Measurements from ENCODE around the gene BRD9.
"Not testable (repeated sequence)": the region's sequence is repeated elsewhere in the genome, so short reads cannot be mapped to it uniquely, and the experiment has no call there.

The BRD9 gene

DNA sequence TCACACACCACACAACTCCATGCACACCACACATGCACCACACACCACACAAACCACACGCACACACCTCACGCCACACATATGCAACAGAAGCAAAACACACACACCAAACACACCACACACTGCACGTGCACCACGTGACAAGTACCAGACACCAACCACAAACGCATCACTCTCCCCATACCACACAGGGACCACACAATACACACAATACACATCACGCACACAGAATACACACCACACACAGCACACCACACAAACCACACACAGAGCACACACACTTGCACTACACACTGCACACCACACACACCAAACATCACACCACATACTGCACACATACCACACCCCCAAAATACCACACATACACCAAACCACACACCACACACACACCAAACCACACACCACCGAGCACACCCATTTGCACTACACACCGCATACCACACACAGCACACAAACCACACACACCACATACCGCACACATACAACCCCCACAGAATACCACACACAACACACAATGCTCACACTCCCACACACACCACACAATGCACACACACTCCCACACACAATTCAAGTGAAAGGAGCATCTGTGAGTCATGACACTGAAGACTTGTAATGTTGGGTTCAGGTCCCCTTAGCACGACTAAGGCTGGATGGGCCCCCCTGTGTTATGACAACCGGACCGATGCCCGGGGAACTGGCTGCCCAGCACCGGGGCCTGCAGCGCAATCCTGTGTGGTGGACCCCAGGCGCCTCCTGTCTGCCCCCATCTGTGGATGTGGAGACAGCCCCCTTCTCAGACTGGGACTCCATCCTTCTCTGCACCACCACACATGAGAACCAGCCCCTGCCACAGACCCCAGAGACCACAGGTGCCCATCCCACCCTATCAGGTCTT lies 35.8 kb downstream of the BRD9 start:
- DNase-seq (ENCODE audit: low read depth): no peak

- DNase-seq (ENCODE audit: low read depth): no peak
Observed at GRCh38 chr5:855771-856530, 36.6 kb downstream of the BRD9 start.

GRCh38 chr5:854966-855743 lies 37.4 kb downstream of the BRD9 start:
- DNase-seq (ENCODE audit: low read depth): no peak

GRCh38 chr5:854217-854616 lies 38.4 kb downstream of the BRD9 start:
- DNase-seq (ENCODE audit: low read depth): no peak

GRCh38 chr5:853416-854090 lies 39.0 kb downstream of the BRD9 start:
- DNase-seq (ENCODE audit: low read depth): not testable (repeated sequence)

DNA sequence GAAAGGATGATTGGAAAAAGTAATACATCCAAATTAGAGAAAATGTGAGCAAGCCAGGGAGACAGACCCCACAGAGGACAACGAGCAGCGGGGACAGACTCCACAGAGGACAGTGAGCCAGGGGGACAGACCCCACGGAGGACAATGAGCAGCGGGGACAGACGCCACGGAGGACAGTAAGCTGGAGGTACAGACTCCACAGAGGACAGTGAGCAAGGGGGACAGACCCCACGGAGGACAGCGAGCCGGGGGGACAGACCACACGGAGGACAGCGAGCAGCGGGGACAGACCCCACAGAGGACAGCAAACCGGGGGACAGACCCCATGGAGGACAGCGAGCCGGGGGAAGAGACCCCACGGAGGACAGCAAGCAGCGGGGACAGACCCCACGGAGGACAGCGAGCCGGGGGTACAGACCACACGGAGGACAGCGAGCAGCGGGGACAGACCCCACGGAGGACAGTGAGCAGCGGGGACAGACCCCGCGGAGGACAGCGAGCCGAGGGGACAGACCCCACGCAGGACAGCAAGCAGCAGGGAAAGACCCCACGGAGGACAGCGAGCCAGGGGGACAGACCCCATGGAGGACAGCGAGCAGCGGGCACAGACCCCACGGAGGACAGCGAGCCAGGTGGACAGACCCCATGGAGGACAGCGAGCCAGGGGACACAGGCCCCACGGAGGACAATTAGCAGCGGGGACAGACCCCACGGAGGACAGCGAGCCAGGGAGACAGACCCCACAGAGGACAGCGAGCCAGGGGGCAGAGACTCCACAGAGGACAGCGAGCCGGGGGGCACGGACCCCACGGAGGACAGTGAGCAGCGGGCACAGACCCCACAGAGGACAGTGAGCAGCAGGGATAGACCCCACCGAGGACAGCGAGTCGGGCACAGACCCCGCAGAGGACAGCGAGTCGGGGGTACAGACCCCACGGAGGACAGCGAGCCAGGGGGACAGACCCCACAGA lies 39.9 kb downstream of the BRD9 start:
- DNase-seq (ENCODE audit: low read depth): no peak

DNA sequence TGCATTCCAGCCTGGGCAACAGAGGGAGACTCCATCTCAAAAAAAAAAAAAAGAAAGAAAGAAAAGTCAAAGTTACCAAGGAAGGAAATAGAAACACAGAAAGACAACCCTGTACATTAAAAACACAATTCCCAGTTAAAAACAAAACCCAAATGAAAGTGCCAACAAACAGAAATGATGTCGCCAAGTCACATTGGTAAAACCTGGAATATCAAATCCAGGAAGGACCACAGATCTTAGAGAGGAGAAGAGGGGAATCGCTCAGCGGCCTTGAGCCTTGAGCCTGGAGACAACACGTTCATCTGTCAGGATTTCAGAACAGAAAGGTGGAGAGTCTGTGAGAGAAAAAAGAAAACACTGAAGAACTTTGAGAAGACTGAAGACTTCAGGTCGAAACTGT lies 40.6 kb downstream of the BRD9 start:
- no peak for DNase-seq (ENCODE audit: low read depth)

GRCh38 chr5:851553-851952 lies 41.0 kb downstream of the BRD9 start:
- DNase-seq (ENCODE audit: low read depth): no peak

- DNase-seq (ENCODE audit: low read depth): no peak
Observed at GRCh38 chr5:851076-851475, 41.5 kb downstream of the BRD9 start.

DNA sequence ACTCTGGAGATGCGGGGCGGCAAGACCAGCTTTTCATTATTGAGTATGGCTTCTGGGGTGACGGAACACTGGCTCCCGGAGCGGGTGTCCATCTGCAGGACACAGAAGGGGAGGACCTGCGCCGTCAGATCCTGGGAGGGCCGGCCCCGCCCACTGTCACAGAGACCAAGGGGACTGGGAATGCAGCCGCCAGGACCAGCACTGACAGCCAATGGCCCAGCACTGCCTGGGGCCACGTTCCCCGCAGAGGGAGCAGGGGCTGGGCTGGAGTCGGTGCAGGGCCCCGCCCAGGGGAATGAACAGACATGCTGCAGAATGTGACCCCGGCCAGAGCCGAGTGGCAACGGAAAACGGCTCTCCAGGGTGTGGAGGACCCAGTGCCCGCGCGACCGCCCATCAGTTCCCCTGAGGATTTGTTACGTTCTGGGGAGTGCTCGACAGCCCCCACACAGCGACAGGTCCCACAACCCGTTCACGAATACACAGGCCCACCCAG lies 42.0 kb downstream of the BRD9 start, which contains the start of gene ZDHHC11:
Gene ZDHHC11 (minus strand): TSS at position 476 of the 496 bp plus-strand sequence. CDS start 384 bp downstream, at position 92.
- DNase-seq (ENCODE audit: low read depth): no peak

DNA sequence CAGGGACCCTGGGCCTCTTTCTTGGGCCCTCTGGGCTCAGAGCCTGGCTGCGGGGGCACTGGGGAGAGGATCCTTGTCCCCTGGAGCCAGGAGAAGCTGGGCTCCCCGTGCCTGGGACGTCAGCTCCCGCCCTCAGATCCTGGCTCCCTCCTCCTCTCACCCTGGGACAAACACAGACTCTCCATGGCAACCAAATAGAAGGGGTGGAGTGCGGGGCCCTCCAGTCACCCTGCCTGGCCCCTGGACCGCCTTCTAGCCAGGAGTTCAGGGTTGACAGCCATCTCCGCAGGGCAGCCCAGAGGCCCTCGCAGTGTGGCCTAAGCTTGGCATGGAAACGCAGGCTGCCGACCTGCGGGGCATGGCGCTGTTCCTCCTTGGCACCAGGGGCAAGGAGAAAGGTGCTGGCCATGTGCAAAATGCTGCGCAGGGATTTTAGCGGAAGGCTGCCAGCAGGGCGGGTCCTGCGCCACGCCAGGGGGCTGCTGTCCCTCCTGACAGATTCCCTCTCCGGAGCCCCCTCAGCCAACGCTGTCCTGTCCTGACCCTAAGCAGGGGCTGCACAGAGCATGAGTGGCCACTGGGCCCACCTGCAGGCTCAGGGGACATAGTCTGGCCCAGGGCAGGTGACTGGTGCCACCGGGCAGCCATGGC lies 42.8 kb downstream of the BRD9 start:
- no peak for DNase-seq (ENCODE audit: low read depth)

DNA sequence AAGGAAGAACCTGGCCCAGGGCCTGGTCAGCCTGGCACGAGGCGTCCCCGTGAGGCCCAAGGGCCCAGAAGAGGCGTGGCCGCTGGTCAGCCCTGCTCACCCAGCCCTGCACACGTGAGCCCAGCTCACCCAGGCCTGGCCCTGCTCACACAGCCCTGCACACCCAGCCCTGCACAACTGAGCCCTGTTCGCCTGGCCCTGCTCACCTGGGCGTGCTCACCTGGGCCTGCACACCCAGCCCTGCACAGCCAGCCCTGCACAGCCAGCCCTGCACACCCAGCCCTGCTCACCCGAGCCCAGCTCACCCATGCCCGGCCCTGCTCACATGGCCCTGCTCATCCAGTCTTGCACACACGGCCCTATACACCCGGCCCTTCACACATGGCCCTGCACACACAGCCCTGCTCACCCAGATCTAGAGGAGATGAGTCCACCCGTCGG lies 43.9 kb downstream of the BRD9 start:
- DNase-seq (ENCODE audit: low read depth): no peak

DNA sequence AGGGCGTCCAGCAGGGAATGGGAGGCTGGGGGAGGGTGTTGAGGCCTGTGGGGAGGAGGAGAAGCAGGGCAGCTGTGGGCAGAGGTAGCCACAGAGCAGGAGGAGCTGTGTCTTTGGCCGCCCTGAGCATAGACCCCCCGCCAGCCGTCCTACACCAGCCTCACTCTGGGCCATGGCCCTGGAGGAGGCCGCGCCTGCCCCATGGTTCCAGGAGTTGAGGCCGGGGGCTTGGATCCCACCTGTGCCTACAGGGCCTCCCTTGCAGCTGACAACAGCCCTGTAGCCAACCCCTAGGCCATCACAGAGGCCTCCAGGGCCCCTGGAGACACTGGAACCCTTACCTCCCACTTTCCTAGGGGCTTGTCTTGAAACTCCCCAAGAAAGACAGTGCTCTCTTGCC lies 44.9 kb downstream of the BRD9 start:
- not testable (repeated sequence) for DNase-seq (ENCODE audit: low read depth)

- not testable (repeated sequence) for DNase-seq (ENCODE audit: low read depth)
Observed at GRCh38 chr5:847212-847611, 45.4 kb downstream of the BRD9 start.

DNA sequence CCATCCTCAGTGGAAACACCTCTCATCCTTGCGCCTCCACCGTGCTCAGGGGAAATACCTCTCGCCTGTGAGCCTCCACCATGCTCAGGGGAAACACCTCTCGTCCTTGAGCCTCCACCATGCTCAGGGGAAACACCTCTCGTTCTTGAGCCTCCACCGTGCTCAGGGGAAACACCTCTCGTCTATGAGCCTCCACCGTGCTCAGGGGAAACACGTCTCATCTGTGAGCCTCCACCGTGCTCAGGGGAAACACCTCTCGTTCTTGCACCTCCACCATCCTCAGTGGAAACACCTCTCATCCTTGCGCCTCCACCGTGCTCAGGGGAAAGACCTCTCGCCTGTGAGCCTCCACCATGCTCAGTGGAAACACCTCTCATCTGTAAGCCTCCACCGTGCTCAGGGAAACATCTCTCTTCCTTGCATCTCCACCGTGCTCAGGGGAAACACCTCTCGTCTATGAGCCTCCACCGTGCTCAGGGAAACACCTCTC lies 46.0 kb downstream of the BRD9 start:
- DNase-seq (ENCODE audit: low read depth): not testable (repeated sequence)

- DNase-seq (ENCODE audit: low read depth): not testable (repeated sequence)
Observed at GRCh38 chr5:845676-846601, 46.7 kb downstream of the BRD9 start.

DNA sequence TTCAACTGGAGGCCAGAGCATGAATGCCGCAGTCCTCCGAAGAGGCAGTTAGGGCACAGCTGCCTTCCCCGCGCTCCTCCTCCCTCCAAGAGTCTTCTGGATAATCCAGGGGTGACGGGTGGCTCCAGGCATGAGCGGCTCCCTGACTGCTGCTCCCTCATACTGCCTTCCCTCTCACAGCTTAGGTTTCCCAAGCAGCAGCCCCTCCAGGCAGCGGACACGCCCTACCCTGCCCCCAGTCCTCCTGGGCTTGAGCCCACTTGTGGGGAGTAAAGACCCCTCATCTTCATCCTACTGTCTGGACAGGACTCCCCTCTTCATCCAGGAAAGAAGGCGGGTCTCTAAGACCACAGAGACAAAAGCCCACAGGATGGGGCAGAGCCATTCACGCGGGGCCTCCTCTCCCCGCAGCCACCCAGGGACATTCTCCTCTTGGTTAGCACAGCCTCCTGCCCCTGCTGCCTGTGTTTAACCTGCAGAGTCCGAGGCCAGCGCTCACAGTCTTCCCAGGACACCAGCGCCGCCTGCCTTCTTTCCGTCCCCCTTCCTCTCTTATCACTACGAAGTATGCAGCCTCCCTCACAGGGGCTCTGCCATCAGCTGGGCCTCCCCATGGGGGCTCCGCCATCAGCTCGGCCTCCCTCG lies 47.4 kb downstream of the BRD9 start:
- DNase-seq (ENCODE audit: low read depth): not testable (repeated sequence)

DNA sequence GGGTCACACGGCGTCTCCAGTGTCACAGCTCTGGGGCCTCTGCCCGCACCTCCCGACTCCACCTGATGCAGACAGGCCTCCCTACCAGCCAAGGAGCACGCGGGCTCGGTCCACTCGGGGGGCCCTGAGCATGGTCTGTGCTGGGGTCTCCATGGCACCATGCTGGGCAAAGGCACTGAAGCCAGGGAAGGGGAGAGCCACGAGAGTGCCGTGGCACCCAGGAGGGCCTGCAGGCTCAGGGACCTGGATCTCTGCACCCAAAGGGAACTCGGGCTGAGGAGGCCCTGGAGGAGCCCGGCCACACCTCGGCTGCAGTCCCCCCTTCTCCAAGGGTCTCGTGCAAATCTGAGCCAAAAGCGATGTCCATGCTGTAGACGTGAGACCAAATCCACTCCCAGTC lies 48.2 kb downstream of the BRD9 start:
- DNase-seq (ENCODE audit: low read depth): not testable (repeated sequence)
